GM15510 (cell line): Measurements from ENCODE around the gene SEMA5B.

ENCODE experiments used
- POLR2A ChIP-seq: IDR thresholded peaks from 3 replicates; pipeline ENCODE4 v1.6.1; 2011; ENCODE audit warnings: borderline replicate concordance; ENCODE audit not compliant: insufficient read length; ENCODE audit errors: extremely low read depth

SEMA5B gene

DNA sequence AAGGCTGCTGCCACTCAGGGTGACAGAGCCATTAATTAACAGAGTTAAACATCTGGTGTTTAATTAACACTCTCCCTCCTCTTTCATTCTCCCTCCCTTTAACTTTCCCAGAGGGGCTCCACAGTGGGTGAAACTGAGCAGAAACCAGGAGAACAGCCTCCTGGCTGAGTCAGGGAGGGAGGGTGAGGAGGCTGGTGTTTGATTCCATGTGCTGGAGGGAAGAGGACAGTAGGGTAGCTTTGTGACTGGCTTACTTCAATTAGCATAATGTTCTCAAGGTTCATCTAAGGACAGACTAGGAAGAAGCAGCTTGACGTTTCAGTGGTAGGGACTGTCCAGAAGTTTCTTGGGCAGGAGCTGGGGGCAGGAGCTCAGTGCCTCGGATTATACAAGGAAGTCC, 62.8 kb downstream of the SEMA5B start:
- TF ChIP-seq POLR2A = no peak

DNA sequence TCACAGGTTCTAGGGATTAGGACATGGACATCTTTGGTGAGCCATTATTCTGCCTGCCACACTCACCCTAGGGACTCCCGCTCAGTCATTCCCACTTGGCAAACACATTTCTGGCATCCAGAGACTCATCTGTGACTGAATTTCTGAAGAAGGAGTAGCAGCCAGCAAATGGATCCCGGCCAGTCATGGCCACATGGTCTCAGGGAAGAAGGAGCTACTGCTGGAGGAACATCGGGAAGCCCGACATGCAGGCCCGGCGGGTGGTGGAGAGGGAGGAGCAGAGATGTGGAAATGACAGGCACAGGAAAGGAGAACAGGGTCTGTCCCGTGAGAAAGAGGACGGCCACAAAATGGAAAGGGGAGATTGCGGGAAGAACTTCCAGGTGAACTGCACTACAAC, 65.4 kb downstream of the SEMA5B start:
- TF ChIP-seq POLR2A = no peak

DNA sequence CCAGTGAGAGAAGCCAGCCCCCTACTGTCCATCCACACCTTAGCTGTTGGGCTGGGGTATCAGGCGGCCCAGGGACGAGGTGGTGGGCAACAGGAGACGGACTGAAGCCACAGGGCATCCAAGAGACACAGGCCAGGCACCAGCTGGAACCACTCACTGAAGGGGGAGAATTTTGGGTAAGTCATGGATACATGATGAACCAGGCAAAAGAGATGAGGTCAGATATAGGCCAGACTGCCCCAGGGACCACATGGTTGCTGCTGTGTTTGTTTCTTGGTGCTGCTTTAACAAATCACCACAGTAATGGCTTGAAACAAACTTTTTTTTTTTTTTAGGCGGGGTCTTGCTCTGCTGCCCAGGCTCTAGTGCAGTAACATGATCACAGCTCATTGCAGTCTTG, 66.4 kb downstream of the SEMA5B start:
- TF ChIP-seq POLR2A = no peak

DNA sequence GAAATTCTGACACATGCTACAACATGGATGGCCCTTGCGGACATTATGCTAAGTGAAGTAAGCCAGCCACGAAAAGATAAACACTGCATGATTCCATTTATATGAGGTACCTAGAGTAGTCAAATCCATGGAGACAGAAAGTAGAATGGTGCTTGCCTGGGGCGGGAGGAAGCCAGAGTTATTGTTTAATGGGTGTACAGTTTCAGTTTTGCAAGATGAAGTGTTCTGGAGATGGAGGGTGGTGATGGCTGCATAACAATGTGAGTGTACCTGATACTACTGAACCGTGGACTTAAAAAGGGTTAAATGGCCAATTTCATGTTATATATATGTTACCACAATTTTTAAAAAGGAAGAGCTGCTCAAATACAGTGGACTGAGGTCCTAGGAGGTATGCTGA, 66.9 kb downstream of the SEMA5B start:
- TF ChIP-seq POLR2A = no peak

DNA sequence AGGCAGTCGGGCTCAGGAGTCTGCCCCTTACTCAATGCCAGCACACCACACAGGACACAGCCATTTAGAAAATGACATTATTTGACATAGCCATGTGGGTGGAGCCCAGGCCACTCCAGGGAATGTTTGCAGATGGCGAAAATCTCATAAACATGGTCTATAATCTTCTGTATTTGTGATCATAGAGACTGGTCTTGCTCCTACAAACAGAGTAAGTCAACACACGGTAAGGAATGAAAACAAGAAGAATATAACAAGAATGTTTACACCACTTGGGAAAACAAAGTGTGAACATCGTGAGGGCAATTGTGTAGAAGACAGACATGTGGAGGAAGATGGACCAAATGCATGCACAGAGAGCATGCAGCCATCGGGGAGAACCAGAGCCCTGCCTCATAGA, 68.2 kb downstream of the SEMA5B start:
- TF ChIP-seq POLR2A = no peak

DNA sequence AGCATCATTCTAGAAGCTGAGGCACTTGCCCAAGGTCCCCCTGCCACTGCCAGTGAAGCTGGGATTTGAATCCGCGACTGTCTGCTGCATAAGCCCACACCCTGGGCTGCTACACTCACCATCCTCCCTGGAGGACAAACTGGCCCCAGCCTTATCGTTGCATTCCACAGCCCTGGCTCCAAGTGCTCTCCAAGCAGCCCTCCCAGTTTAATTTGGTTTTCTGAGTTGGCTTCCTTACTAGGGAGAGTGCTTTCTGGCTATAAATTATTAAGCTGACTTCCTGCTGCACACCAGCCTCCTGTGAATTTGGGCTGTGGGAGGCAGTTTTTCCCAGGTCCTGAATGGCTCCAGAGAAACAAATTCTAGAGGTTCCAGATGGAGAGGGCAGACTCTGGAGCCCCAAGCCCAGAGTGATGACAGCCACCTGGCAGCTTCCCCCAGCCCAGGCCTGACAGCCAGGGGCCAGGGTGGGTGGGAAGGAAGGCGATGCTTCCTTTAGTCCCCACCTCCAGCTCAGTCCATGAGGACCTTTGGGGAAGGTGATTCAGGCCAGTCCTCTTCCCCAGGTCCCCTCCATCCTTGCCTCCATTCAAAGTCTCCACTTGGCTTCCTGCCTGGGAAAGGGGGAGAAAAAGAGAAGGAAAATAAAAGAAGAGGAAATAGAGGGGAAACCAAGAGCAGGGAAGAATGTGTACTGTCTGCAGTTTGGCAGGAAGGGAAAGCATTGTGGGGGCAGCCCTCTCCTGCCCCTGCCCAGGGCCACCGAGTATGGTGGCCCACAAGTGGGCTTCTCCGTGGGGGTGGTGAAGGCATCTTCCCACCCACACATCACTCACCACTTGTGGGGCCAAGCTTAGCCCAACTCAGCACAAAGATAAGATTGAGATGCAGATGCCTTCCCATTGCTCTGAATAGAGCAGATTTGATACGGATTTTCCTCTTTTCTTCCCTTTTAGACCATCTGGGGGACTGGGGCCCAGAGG, 69.6 kb downstream of the SEMA5B start:
- TF ChIP-seq POLR2A = no peak

DNA sequence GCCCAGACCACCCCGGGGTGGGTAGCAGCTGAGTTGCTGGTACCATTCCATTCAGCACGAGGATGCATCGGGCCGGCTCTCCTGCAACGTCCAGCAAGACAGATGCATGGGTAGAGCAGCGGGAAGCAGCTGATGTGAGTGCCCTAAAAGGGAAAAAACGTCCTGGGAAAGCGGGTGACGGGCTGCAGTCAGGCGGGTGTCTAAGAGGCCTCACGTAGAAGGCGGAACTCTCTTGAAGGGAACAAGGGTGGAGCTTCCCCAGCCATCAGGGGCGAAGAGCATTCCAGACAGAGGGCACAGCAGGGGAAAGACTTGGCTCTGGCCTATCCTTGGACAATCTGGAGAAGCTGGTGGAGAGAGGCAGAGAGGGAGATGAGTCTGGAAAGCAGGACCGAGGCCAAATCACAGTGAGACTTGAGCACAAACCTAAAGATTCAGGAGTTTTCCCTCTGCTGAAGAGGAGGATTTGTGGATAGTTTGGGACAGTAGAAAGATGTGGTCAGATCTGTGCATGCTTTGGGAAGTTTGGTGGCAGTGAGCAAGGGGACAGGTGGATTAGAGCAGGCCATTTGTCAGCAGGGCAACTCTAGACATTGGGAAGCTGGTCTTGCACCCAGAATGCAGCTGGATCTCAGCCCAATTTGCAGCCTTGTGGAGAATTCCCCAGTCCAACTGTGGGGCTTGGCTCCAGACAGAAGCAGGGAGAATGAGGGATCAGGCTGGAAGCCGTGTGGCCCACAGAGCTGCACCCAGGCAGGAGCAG, 70.7 kb downstream of the SEMA5B start:
- no peak for TF ChIP-seq POLR2A

DNA sequence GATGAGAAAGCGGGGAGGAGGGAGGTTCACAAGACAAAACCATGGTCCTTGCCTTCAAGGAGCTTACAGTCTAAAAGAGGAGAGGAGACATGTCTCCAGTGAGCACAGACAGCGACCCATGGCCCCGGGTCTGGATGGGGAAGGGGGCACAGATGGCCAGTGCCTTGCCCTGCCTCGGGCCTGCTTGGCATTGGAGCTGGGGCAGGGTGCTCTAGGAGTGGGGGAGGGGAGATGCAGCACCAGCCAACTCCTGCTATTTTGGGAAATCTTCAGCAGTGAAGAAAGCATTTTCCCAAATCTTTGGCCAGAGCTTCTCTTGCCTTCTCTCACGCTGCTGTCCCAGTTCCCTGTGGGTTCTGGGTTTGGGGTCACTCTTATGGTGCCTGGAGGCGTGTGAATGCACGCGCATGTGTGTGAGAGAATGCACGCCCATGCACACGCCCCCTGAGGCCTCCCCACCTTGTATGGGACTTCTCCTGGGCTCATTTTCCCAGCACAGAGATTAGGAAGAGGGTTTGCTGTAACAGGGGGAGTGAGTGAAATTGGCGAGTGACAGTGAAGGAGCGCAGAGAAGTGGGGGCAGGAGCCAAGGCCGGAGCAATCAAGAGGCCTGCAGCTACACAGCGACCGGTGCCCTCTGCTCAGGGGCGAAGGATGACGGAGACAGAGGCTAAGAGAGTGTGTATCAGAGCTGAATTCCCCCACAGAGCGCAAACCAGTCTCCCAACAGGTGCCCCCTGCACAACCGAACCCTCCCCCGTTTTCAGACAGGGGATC, 71.5 kb downstream of the SEMA5B start:
- no peak for TF ChIP-seq POLR2A

DNA sequence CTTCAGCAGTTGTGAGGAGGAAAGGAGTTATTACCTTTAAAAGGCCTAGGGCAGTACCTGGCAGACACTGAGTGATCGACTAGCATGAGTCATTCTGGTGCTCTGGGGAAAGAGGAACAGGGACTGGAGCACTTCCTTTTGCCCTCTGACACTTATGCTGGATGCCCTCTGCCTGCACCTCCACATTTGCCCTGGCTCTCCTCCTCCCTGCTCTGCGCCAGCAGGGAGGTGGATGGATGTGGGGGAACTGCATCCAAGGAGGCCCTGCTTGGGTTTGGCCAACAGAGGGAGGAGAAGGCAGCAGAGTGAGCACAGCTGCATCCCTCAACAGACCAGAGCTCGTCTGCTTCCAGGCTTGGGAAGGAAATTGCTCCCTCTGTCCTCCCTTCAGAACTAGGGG, 75.0 kb downstream of the SEMA5B start:
- no peak for TF ChIP-seq POLR2A

DNA sequence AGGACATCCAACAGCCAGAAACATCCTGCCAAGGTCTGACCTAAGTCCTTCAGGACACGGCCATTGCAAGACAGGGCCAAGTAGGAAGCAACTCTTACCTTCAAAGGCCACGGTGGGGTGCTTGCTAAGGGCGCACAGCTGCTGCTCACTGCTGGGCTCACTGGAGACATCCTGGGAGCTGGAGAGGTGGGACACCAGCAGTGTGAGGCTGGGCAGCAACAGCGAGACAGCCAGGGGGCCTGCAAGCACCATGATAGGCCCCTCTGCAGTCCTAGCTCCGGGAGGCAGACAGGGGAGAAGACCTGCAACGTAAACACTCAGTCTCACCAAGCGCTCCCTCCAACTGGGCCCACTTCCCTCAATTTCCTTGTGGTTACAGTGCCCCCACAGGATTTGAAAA, 79.2 kb downstream of the SEMA5B start:
- no peak for TF ChIP-seq POLR2A

DNA sequence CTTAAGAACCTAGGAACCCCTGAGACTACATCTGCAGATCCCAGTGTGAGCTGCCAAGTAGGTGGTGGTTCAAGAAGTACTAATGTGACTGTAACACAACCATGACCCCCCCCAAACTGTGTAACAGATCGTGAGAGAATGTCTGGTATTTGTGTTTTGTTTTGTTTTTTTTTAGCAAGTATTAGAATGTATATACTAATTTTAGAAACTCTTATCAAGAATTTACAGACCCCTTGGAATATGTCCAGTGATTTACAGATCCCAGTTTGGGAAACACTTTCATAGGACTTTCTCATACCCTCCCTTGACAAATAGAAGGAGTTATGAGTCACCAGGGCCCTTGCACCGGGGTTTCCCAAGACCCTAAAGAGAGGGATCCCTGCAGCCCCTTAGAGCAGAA, 79.8 kb downstream of the SEMA5B start:
- no peak for TF ChIP-seq POLR2A

DNA sequence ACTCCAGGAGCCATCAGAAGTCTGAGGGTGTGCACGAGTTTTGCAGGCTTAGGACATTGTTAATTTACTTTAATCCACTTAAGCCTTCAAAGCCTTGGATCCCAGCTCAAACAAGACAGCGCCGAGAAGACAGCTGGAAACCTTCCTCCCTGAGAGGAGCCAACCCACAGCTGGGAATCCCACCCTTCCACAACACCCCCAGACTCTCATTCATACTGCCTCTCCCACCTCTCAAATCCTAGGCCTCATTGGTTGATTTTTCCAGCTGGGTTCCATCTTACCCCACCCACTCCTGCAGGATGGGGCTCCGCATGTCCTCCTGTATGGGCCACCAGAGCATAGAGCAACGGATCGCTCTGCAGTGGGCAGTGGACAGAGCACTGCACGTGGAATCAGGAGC, 80.4 kb downstream of the SEMA5B start:
- no peak for TF ChIP-seq POLR2A

DNA sequence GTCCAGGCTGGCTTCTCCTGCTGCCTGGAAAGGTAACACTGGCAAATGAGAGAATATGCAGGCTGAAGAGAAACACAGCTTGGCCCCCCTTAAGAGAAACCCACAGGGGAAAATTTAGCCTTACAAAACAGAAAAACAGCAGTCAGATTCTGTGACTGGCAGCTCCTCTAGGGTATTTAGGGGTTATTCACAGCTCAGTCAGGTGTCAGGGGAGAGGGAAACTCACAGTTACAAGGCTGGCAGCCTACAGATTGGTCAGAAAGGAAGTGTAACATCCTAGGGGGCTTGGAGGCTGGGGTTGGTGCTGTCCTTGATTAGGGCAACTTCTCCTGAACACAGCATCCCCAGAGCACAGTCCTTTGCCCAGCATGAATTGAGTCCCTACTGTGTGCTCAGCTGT, 81.4 kb downstream of the SEMA5B start:
- TF ChIP-seq POLR2A = no peak

DNA sequence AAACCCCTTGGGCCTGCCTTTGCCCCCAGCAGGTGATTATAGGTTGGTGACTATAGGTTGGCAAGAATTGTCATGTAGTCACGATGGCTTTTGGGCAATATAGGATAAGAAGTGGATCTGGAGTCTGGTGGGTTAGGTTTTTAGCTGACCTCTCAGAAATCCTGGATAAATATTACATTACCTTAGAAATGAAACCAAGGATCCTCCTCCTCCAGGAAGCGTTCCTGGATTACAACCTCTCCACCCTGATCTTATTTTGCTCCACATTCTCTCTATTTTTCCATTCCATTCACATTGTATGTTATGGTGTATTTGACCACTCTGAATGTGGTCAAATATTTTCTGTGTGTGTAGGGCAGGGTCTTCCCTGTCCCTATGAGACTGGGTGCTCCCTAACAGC, 82.3 kb downstream of the SEMA5B start:
- TF ChIP-seq POLR2A = no peak

DNA sequence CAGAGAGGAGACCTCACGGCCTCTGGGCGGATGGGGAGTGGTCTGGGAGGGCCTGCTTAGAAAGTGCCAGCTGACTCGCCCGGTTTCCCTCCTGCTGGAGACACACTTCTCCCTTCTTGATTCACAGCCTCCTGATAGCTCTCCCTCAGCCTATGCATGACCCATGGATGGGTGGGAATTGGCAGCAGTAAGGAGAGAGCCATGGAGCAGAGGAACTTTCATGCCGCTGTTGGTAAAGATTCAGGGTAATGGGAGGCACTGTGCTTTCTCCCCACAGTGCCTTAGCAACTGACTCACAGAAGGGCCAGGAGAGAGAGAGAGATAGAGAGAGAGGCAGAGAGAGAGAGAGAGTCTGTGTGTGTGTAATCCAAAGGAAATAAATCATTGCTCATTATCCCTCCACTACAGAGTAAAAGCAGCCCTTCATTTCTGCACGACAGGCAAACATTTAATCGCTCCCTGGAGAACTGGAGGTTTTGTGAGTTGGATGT, 82.8 kb downstream of the SEMA5B start:
- TF ChIP-seq POLR2A = no peak
